HG03378 (cell line): ENCODE data around the gene TAAR5.
"Not testable (repeated sequence)": the region's sequence is repeated elsewhere in the genome, so short reads cannot be mapped to it uniquely, and the experiment has no call there.

Source experiments
- ATAC-seq: cut with Tn5 transposase; IDR thresholded peaks from one replicate; pipeline ENCODE4 v1.9.1; 2021; ENCODE audit warnings: mild to moderate bottlenecking, moderate library complexity; ENCODE audit not compliant: unreplicated experiment

TAAR5 gene, protein sequence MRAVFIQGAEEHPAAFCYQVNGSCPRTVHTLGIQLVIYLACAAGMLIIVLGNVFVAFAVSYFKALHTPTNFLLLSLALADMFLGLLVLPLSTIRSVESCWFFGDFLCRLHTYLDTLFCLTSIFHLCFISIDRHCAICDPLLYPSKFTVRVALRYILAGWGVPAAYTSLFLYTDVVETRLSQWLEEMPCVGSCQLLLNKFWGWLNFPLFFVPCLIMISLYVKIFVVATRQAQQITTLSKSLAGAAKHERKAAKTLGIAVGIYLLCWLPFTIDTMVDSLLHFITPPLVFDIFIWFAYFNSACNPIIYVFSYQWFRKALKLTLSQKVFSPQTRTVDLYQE

GRCh38 chr6:132589454-132589853 is at the start of gene TAAR5:
Gene TAAR5, minus strand, starts transcription at chr6:132589741. Its CDS starts 55 bp downstream, at chr6:132589686.
- ATAC-seq: no peak

- ATAC-seq: not testable (repeated sequence)
These were observed 47.6 kb upstream of the TAAR5 start for GRCh38 chr6:132637135-132637534.

GRCh38 chr6:132635906-132636305 is 46.4 kb upstream of the TAAR5 start:
- ATAC-seq: not testable (repeated sequence)

DNA sequence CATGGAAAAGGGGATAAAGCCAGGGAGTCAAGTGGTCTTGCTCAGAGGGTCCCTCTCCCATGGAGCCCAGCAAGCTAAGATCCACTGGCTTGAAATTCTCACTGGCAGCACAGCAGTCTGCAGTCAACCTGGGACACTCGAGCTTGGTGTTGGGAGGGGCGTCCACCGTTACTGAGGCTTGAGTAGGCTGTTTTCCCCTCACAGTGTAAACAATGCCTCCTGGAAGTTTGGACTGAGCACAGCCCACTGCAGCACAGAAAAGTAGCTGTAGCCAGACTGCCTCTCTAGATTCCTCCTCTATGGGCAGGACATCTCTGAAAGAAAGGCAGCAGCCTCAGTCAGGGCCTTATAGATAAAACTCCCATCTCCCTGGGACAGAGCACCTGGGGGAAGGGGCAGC is 45.7 kb upstream of the TAAR5 start:
- not testable (repeated sequence) for ATAC-seq

DNA sequence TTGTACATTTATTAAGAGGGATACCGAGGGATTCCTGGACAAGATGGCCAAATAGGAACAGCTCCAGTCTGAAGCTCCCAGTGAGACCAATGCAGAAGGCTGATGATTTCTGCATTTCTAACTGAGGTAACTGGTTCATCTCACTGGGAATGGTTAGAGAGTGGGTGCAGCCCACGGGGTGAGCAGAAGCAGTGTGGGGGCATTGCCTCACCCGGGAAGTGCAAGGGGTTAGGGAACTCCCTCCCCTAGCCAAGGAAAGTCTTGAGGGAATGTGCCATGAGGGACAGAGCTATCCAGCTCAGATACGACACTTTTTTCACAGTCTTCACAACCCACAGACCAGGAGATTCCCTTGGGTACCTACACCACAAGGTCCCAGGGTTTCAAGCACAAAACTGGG is 45.3 kb upstream of the TAAR5 start:
- ATAC-seq: no peak

- ATAC-seq: no peak
These were observed 43.8 kb upstream of the TAAR5 start for GRCh38 chr6:132633362-132633761.

GRCh38 chr6:132624175-132624574 is 34.6 kb upstream of the TAAR5 start, which contains the start of gene TAAR2:
Gene TAAR2, minus strand, starts transcription at chr6:132624275. Its CDS starts 0 bp downstream, at chr6:132624275.
- no peak for ATAC-seq

DNA sequence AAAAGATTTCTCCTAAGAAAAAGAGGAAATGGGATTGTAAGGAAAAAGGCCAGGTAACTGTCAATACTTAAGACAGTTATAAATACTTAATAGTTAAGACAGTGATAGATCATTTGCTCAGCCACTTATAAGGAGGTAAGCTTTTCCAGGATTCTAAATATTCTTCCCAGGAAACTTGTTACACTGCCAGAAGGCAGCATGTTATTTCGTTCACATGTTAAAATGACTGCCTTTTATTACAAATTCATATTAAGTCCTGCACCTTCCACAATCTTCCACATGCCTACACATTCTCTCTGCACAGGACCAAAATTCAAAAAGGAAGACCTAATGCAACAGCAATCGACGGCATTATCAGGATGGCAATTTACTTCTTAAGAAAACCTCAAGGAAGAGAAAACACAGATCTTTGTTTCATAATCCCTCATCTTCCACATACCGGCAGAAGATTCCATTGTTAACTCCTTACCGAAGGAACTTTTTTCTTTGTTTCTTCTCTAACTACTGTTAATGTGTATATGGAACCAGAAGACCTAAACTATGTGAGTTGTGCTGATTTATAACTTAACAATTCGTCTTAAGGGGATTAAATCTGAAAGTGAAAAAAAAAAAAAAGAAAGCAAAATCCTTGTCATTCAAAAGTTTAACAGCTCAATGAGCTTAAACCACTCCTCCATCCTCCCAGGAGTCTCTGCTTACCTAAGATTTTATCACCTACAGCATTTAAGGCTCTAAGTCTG is 33.7 kb upstream of the TAAR5 start:
- no peak for ATAC-seq

DNA sequence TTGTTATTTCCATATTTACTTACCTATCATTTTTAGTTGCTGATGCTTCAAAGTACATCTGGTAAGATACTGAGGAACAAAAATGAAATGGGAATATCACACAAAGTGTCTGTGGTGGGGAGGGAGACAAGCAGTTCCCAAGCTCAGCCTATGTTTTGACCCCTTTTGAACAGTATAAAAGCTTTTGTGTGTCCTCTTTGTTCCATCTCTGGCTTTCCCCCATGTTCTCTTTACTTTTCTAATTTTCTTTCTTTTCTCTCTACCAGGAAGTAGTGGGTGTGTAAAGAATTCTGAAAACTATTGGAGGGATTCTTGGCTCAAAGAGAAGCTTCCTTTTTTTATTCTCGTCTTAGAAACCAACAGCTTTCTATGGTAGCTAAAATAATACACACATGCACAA is 27.1 kb upstream of the TAAR5 start:
- ATAC-seq: no peak

GRCh38 chr6:132614554-132614953 is 25.0 kb upstream of the TAAR5 start:
- no peak for ATAC-seq

- ATAC-seq: no peak
These were observed 23.0 kb upstream of the TAAR5 start for GRCh38 chr6:132612449-132613108.

DNA sequence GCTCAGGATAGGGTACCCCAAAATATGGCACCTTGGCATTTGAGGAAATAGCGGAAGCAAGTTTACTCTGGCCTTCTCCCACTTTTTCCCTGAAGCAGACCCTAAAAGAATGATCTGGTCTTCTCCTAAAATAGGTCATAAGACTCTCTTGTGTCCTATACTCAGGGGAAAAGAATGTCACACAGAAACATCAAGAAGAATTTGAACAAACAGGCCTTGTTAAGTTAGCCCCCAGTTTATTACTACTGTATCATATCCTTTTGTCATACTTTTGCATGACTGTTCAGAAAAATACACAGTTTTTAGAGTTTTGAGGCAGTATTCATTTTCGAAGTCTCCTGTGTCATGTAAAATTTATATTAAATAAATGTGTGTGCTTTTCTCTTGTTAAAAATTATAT is 22.1 kb upstream of the TAAR5 start:
- no peak for ATAC-seq

DNA sequence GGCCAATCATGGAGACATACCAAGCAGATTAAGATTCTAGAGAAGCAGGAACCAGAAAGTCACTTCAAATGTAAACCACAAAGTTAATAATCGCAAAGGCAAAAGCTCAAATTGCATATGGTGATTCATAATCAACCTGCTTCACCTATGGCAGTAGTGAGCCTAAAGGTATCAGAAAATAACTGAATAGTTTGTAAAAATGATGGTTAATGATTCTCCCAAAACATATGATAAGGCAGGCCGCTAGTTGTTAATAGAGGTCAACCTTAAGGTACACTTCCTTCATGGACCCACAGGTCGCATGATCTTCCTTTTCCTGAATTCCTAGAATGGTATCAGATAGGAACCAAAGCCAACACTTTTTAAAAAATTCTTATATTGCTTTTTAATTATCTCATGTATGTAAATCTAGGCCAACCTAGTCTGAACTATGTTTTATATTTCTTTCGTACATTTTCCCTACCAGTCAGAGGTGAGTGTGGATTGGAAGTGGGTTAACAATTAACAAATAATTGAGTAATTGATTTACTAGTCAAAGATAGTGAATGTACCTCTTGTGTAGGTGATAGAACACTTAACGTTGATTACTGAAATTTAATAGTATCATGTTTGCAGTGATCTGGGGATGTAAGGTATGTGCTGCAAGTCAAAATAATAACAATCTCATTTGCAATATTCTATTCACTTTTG is 18.1 kb upstream of the TAAR5 start:
- peak; percentile 68 for ATAC-seq

- no peak for ATAC-seq
These were observed 15.2 kb upstream of the TAAR5 start for GRCh38 chr6:132604635-132605152.

DNA sequence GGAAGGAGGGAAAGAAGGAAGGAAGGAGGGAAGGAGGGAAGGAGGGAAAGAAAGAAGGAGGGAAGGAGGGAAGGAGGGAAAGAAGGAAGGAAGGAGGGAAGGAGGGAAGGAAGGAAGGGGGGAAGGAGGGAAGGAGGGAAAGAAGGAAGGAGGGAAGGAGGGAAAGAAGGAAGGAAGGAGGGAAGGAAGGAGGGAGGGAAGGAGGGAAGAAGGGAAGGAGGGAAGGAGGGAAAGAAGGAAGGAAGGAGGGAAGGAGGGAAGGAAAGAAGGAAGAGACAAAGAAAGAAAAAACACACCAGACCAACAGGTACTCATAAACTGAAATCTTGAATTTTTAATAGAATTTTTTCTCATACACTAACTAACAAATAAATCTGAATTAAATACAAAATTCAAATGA is 11.4 kb upstream of the TAAR5 start:
- ATAC-seq: not testable (repeated sequence)

DNA sequence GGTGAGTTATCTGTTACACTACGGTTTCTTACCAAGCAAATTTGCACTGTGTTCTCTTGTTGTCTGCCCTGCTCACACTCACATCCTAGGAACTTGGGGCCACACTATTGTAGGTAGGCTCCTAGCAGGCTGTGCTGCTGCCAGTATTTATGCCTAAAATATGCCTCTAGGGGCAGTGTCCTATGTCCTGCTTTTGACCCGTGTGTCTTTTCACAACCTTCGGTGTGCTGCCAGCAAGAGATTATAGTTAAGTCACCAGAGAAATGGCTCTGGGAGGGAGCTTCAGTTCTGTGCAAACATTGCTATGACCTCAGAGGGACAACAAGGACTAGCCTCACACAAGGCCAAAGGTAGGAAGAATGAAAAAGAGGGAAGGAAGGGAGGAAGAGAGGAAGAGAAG is 8.9 kb upstream of the TAAR5 start:
- ATAC-seq: peak; percentile 74

GRCh38 chr6:132596201-132596600 is 6.7 kb upstream of the TAAR5 start:
- ATAC-seq: no peak

GRCh38 chr6:132592855-132593254 is 3.3 kb upstream of the TAAR5 start:
- no peak for ATAC-seq

DNA sequence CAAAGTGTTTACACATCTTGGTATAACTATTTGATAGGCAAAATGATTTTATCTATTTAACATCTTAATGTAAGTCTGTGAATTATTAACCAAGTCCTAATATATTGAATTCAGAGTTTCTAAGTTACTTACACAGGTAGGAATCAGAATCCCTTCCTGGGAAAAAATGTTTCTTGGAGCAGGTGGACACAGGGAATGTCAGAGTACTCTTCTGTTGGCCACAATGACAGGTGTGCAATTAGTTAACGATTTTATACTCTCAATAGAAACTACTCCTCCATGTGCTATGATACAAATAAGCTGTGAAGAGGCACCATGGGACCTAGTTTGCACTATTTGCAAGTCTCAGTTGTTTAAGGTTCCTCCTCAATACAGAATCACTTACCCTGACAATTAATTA is 821 bp upstream of the TAAR5 start:
- ATAC-seq: no peak

- ATAC-seq: no peak
These were observed 2.1 kb downstream of the TAAR5 start for GRCh38 chr6:132587424-132587823.

GRCh38 chr6:132584698-132585097 is 4.8 kb downstream of the TAAR5 start:
- ATAC-seq: no peak
